ENCODE measurements around the gene DIDO1. TPM values are rescaled to one million over a fixed set of nuclear protein-coding genes. Genes with fewer than 3 reads are reported as not detected.

Gene DIDO1
- 10 to 100 TPM; 63.8 to 80.4 TPM for total RNA-seq

DNA sequence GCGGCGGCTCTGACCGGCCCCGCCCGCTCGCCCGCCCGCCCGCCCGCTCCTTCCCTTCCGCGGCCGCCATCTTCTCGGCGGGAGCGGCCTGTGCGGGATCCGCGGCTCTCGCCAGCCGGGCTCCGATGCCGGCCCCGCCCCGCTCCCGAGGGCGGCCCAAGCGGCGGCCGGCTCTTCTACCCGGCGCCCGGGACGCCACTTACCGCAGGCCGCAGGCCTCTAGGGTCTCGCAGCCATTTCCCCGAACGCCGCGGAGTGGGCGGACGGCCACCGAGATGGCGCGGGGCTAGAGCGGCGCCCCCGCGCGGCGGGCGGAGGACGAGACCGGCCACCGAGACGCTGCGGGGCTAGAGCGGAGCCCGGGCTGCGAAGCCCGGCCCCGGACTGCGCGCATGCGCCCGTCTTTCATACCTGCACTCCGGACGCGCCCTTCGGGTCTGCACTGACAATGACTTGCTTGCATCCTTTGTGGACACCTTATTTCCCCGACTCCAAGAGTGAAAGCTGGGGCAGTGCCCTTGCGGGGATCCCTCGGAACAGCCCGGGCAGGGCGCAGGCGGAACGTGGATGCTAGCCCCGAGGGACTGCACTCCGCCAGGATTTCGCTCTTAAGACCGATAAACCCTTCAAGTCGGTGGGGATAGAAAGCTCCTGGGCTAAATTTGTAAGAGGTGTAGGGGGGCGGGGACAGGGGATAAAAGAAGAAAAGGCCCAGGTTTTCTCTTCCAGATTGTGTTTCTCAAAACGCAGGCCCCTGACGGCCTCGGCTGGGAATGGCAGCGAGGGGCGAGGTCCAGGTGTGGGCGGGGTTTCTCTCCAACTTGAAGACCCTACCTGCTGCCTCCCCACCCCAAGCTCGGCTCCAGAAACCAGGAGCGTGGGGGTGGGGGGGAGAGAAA lies at the start of gene DIDO1:
TSS of gene DIDO1 (minus strand) at position 277 of the 899 bp plus-strand sequence.
- TF ChIP-seq, protein P1, sequence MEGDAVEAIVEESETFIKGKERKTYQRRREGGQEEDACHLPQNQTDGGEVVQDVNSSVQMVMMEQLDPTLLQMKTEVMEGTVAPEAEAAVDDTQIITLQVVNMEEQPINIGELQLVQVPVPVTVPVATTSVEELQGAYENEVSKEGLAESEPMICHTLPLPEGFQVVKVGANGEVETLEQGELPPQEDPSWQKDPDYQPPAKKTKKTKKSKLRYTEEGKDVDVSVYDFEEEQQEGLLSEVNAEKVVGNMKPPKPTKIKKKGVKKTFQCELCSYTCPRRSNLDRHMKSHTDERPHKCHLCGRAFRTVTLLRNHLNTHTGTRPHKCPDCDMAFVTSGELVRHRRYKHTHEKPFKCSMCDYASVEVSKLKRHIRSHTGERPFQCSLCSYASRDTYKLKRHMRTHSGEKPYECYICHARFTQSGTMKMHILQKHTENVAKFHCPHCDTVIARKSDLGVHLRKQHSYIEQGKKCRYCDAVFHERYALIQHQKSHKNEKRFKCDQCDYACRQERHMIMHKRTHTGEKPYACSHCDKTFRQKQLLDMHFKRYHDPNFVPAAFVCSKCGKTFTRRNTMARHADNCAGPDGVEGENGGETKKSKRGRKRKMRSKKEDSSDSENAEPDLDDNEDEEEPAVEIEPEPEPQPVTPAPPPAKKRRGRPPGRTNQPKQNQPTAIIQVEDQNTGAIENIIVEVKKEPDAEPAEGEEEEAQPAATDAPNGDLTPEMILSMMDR (IDR thresholded peaks at IDR 0.05) = peak; percentile 63
- peaks cover 44 to 70% of the 10 kb centered on the region in 2 donors for H3K4me1 ChIP-seq (ENCODE audit: control insufficient read depth in 1 of 2, low read depth in 2 of 2)

DNA sequence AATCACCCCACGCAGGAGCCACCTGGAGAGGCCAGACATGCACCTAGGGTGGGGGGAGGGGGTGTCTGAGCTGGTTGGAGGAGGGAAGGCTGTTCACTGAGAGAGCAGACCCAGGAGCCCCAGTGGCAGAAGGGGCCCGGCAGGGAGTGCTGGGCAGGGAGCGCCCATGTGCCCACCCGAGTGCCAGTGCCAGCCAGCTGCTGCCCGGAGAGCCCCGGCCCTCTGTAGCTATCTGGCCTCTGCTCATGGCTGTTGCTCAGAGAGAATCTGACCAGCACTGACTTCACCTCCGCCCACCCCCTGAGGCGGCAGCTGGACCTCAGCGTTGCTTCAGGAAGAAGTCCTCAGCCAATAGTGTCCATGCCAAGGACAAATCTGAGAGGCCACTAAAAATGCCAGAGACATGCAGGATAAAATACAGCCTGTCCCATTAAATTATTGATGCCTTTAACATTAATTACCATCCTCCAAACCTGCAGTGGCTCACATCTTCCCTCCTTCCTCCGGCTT lies 49.0 kb upstream of the DIDO1 start:
- Histone ChIP-seq H3K4me3 (no peak overlapping the region), H3K9me3 (no peaks in the 10 kb centered on the region), H3K4me1 (ENCODE audit: control insufficient read depth in 1 of 2, low read depth in 2 of 2) (peaks cover 6 to 11% of the 10 kb centered on the region in 2 donors), H3K27ac (no peak overlapping the region), H3K36me3 (no peaks in the 10 kb centered on the region), H3K27me3 (replicated peaks; ENCODE audit: insufficient read depth) (no peaks in the 10 kb centered on the region)
- ATAC-seq (ENCODE audit: insufficient number of reproducible peaks, low FRiP score, low read depth) (no peak), DNase-seq (ENCODE audit: low spot score) (no peak)
- TF ChIP-seq, protein P1 (IDR thresholded peaks at IDR 0.05) = no peak

More for the DNA sequence above, at the start of gene DIDO1:
- H3K27me3 ChIP-seq (replicated peaks; ENCODE audit: insufficient read depth) = no peaks in the 10 kb centered on the region
- no peaks in the 10 kb centered on the region for H3K9me3 ChIP-seq
- peak within 1 kb of the TSS; percentile 97 for H3K4me3 ChIP-seq
- no peaks in the 10 kb centered on the region for H3K36me3 ChIP-seq
- peak; percentile 44 for ATAC-seq (ENCODE audit: insufficient number of reproducible peaks, low FRiP score, low read depth)
- peak; percentile 35 for DNase-seq (ENCODE audit: low spot score)
- H3K27ac ChIP-seq = peak within 1 kb of the TSS; percentile 96

DNA sequence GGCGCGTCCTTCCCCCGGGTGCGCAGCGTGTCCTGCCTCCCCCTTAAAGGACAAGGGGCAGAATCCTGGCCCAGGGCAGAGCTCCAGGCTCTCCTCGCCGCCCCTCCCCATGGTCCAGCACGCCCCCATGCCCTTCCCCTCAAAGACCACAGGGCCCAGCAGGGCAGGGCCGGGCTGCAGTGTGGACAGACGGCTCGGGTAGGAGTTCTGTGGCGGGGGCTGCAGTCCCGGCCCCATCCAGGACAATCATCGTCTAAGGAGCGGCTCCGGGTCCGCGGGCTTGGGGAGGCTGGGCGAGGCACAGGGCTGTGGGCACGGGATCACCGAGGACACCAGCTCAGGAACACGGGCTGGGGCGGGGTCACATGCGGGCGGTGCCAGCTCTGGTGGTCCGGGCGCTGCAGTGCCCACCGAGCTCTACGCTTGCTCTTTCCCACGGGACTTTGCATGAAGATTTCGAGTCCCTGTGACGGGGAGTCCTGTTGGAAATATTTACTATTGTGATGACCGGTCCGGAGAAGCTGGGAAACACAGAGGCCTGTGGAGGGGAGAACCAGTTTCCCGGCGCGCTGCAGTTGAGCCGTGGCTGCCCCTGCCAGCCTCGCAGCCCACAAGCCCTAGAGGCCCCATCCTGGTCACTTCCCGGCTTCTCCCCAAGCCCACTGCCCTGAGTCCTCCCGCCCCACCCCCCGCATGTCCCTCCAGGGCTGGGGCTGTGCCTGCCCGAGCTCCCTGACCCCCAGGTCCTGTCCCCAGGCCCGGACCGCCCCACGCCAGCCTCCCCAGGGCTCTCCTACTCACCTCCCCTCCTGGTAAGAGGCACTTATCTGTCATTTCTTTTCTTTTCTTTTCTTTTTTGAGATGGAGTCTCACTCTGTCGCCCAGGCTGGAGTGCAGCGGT lies 46.8 kb upstream of the DIDO1 start:
- TF ChIP-seq, protein P1 (IDR thresholded peaks at IDR 0.05) = no peak
- Histone ChIP-seq H3K27me3 (replicated peaks; ENCODE audit: insufficient read depth) (no peaks in the 10 kb centered on the region), H3K9me3 (no peaks in the 10 kb centered on the region), H3K36me3 (no peaks in the 10 kb centered on the region), H3K4me3 (peak overlapping the region; percentile 65), H3K4me1 (ENCODE audit: control insufficient read depth in 1 of 2, low read depth in 2 of 2) (peaks cover 6 to 11% of the 10 kb centered on the region in 2 donors), H3K27ac (no peak overlapping the region)
- ATAC-seq (ENCODE audit: insufficient number of reproducible peaks, low FRiP score, low read depth) (no peak), DNase-seq (ENCODE audit: low spot score) (no peak)

DNA sequence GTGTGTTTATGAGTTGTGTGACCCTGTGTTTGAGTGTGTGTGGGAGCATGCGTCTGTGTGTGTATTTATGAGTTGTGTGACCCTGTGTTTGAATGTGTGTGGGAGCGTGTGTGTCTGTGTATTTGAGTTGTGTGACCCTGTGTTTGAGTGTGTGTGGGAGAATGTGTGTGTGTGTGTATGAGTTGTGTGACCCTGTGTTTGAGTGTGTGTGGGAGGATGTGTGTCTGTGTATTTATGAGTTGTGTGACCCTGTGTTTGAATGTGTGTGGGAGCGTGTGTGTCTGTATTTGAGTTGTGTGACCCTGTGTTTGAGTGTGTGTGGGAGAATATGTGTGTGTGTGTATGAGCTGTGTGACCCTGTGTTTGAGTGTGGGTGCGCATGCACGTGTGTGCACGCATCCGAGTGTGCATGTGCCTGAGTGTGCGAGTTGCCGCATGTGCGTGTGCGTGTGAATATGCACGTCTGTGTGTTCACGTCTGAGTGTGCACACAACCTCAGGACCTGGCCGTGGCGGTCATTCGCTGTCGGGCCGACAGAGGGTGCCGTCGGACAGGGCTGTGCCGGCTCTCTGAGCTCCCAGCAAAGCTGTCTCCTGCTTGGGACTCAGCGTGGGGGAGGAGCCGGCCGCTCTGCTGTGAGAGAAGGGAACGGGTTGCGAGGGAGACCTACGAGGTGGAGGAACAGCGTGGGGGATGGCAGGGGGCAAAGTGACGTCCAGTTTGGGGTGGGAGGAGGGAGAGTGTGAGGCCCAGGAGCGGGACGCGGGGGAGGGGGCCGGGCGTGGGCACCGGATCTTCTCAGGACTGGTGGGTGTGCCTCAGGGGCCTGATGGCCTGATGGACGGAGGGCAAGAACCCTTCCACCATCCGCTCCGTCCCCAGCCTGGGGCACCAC lies 45.9 kb upstream of the DIDO1 start:
- Histone ChIP-seq H3K27me3 (replicated peaks; ENCODE audit: insufficient read depth) (no peaks in the 10 kb centered on the region), H3K9me3 (no peaks in the 10 kb centered on the region), H3K27ac (no peak overlapping the region), H3K4me3 (peak overlapping the region; percentile 65), H3K36me3 (no peaks in the 10 kb centered on the region), H3K4me1 (ENCODE audit: control insufficient read depth in 1 of 2, low read depth in 2 of 2) (peaks cover 6 to 11% of the 10 kb centered on the region in 2 donors)
- peak; percentile 57 for DNase-seq (ENCODE audit: low spot score)
- TF ChIP-seq, protein P1 (IDR thresholded peaks at IDR 0.05) = peak; percentile 82
- ATAC-seq (ENCODE audit: insufficient number of reproducible peaks, low FRiP score, low read depth) = peak; percentile 65

Measured in thoracic aorta (tissue), 2 donors.